Vagina (tissue), 2 donors: ENCODE results near the gene CISD3. TPM values are rescaled to one million over a fixed set of nuclear protein-coding genes. Genes with fewer than 3 reads are reported as not detected.

Source experiments
- DNase-seq, 2 donors: peaks; one replicate each; pipeline ENCODE4 v3.0.0-alpha.2; 2017; ENCODE audit errors: extremely low spot score in 2 of 2
- H3K27ac ChIP-seq: fragments of 200-600 bp; sonication (generic); one replicate; pipeline ENCODE4 v1.5.1; 2019
- H3K27me3 ChIP-seq: fragments of 200-600 bp; sonication (generic); one replicate; pipeline ENCODE4 v1.5.1; 2019
- H3K36me3 ChIP-seq, 2 donors: fragments of 200-600 bp; sonication (generic); one replicate each; pipeline ENCODE4 v1.5.1; 2017 to 2019
- H3K4me1 ChIP-seq: fragments of 200-600 bp; sonication (generic); one replicate; pipeline ENCODE4 v1.5.1; 2019
- H3K4me3 ChIP-seq, 2 donors: fragments of 200-600 bp; sonication (generic); 1 replicate in 1 of 2; 2 replicates in 1 of 2; pipeline ENCODE4 v1.5.1; 2016 to 2019
- H3K9me3 ChIP-seq: fragments of 200-600 bp; sonication (generic); one replicate; pipeline ENCODE4 v1.5.1; 2019
- CTCF ChIP-seq, 3 experiments: fragments of 450-650 bp in 2 of 3; fragments of 200-600 bp in 1 of 3; sonication (generic) in 1 of 3; IDR thresholded peaks; one replicate each; pipeline ENCODE4 v1.5.1; 2017 to 2019; ENCODE audit warnings: antibody characterized with exemption in 3 of 3, mild to moderate bottlenecking in 2 of 3, moderate library complexity in 2 of 3
- POLR2A ChIP-seq, 2 donors: fragments of 450-650 bp; IDR thresholded peaks; one replicate each; pipeline ENCODE4 v1.6.1; 2017; ENCODE audit warnings: antibody characterized with exemption in 2 of 2, mild to moderate bottlenecking in 2 of 2, moderate library complexity in 2 of 2
- POLR2AphosphoS5 ChIP-seq, 2 donors: sonication (generic); formaldehyde crosslinking; IDR thresholded peaks; one replicate each; pipeline ENCODE4 v1.9.0; 2017; ENCODE audit warnings: antibody characterized with exemption in 2 of 2, mild to moderate bottlenecking in 2 of 2, low read depth in 1 of 2; ENCODE audit not compliant: insufficient read depth in 1 of 2
- intact Hi-C: fragments of 100-400 bp; cut with DNase I; formaldehyde crosslinking; loops from one replicate; pipeline ENCODE4 v1.15.1; 2023
- total RNA-seq: library from RNA; depleted of rRNA; stranded (reverse); fragments of >200 nt; gene quantifications from one replicate; pipeline ENCODE4 v1.2.3, GENCODE V29; 2016

Gene CISD3
- total RNA-seq, 1 donor from 2014 or later, result 12.8 TPM

GRCh38 chr17:38729368-38729885 lies 714 bp upstream of the CISD3 start:
- H3K9me3 ChIP-seq, result no peaks in the 10 kb centered on the region
- H3K27me3 ChIP-seq, result no peaks in the 10 kb centered on the region
- intact Hi-C loops, result no loop called here
- no peak for DNase-seq
- H3K27ac ChIP-seq, result peak overlapping the region; percentile 85
- peaks cover 46% of the 10 kb centered on the region for H3K4me1 ChIP-seq
- no peak for TF ChIP-seq POLR2AphosphoS5 (IDR thresholded peaks at IDR 0.05; ENCODE audit: insufficient read depth in 1 of 2, low read depth in 1 of 2)
- TF ChIP-seq CTCF (IDR thresholded peaks at IDR 0.05), result no peak
- no peak for TF ChIP-seq POLR2A (IDR thresholded peaks at IDR 0.05)
- H3K4me3 ChIP-seq, result peak overlapping the region; percentile 73 to 92
- H3K36me3 ChIP-seq, result peaks cover 0 to 8% of the 10 kb centered on the region in 2 donors

DNA sequence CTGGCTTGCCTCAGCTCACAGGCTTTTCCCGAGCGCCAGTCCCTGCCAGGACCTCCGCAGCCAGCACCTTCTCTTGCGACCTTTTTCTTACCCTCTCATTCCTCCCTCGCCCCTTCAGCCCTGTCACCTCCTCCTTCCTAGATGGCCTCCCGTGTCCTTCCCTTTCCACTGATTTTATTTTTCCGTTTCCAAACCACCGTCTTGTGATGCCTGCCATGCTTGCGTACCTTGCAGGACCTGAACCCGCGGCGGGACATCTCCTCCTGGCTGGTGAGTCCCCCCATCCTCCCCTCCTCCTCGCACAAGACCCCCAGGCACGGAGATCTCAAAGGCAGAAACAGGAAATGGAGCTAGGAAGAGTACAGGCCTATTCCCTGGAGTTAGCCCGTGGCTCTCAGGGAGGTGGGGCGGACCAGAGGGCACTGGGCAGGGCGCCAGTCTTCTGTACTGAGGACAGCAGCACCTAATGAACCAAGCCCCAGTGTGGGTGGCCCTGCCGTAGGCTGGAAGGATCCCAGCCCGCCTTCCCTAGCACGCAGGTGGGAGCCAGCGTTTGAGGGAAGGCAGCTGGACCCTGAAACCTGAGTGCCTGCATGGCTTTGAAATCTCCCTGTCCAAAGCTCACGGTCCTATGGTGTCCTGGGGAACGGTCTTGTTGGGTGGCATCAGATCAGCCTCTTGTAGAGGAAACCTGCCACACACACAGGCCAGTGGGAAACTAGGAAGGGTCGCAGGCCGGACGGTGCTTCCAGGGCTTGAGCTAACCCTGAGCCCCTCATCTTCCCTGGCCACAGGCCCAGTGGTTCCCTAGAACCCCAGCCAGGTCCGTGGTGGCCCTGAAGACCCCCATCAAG lies 612 bp downstream of the CISD3 start:
- H3K4me3 ChIP-seq, result peak overlapping the region; percentile 73 to 92
- H3K9me3 ChIP-seq, result no peaks in the 10 kb centered on the region
- peak overlapping the region; percentile 82 for H3K27ac ChIP-seq
- H3K36me3 ChIP-seq, result peaks cover 0 to 2% of the 10 kb centered on the region in 2 donors
- H3K4me1 ChIP-seq, result peaks cover 49% of the 10 kb centered on the region
- intact Hi-C loops, result loop anchor here (2.0 to 5.0 kb wide), 2 partner anchors 18 to 38 kb away; partner anchors contain the start of gene PCGF2
- DNase-seq, result no peak
- no peaks in the 10 kb centered on the region for H3K27me3 ChIP-seq
- TF ChIP-seq POLR2AphosphoS5 (IDR thresholded peaks at IDR 0.05; ENCODE audit: insufficient read depth in 1 of 2, low read depth in 1 of 2) (peak in 1 of 2 donors; percentile 46), CTCF (IDR thresholded peaks at IDR 0.05) (no peak), POLR2A (IDR thresholded peaks at IDR 0.05) (no peak)

DNA sequence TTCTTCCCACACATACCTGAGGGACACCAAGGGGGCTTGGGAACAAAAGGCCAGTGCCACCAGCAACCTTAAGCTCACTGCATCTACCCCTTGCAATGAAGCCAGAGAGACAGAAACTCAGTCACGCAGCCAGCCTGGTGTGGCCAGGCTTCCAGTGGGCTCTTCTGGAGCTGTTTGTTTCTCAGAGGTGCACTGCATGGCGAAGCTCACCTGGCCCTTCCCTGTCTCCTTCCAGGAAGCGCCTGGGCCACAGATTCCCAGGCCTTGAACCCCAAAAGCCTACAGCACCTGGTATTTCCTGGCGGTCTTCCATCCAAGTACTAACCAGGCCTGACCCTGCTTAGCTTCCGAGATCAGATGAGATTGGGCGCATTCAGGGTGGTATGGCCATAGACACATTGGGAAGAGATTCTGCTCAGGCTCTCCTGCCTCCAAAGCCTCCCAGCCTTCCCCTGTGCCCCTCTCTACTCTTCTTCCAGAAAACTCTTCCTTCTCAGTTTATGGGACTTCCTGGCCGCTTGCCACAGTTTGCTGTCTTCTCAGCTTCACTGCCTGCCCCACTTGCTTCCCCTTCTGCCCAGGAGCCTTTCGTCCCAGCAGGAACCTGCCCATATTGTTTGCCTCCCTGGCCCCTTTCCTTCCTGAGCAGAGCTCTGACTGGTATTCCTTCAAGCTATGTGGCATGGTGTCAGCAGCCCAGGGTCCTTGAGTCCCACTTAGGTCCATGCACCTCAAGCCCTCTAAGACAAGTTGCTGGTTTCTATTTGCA lies 1.6 kb downstream of the CISD3 start:
- no peaks in the 10 kb centered on the region for H3K9me3 ChIP-seq
- no peak for DNase-seq
- no peaks in the 10 kb centered on the region for H3K27me3 ChIP-seq
- intact Hi-C loops, result loop anchor here (2.0 to 5.0 kb wide), 2 partner anchors 17 to 39 kb away; partner anchors contain the start of gene PCGF2
- H3K27ac ChIP-seq, result peak overlapping the region; percentile 82
- TF ChIP-seq POLR2AphosphoS5 (IDR thresholded peaks at IDR 0.05; ENCODE audit: insufficient read depth in 1 of 2, low read depth in 1 of 2) (no peak), CTCF (IDR thresholded peaks at IDR 0.05) (no peak), POLR2A (IDR thresholded peaks at IDR 0.05) (no peak)
- peaks cover 0 to 8% of the 10 kb centered on the region in 2 donors for H3K36me3 ChIP-seq
- peak overlapping the region; percentile 73 to 92 for H3K4me3 ChIP-seq
- H3K4me1 ChIP-seq, result peaks cover 49% of the 10 kb centered on the region

GRCh38 chr17:38732376-38733281 lies 2.5 kb downstream of the CISD3 start:
- no peak overlapping the region for H3K27ac ChIP-seq
- TF ChIP-seq POLR2AphosphoS5 (IDR thresholded peaks at IDR 0.05; ENCODE audit: insufficient read depth in 1 of 2, low read depth in 1 of 2) (no peak), CTCF (IDR thresholded peaks at IDR 0.05) (no peak), POLR2A (IDR thresholded peaks at IDR 0.05) (no peak)
- no peak overlapping the region for H3K4me3 ChIP-seq
- H3K9me3 ChIP-seq, result no peaks in the 10 kb centered on the region
- no peak for DNase-seq
- H3K36me3 ChIP-seq, result peaks cover 0 to 15% of the 10 kb centered on the region in 2 donors
- H3K4me1 ChIP-seq, result peaks cover 49% of the 10 kb centered on the region
- H3K27me3 ChIP-seq, result no peaks in the 10 kb centered on the region
- intact Hi-C loops, result loop anchor here (5.0 kb wide), 1 partner anchor 40 kb away; no protein-coding TSS in a partner anchor
